Dedifferentiated amniotic fluid mesenchymal stem cell (primary cell): Measurements from ENCODE around the gene PRRC2B.
"Not testable (repeated sequence)": the region's sequence is repeated elsewhere in the genome, so short reads cannot be mapped to it uniquely, and the experiment has no call there.

Experiments used
- DNase-seq: peaks from one replicate; pipeline ENCODE4 v3.0.0-alpha.2; 2016; ENCODE audit errors: extremely low spot score

Gene PRRC2B

DNA sequence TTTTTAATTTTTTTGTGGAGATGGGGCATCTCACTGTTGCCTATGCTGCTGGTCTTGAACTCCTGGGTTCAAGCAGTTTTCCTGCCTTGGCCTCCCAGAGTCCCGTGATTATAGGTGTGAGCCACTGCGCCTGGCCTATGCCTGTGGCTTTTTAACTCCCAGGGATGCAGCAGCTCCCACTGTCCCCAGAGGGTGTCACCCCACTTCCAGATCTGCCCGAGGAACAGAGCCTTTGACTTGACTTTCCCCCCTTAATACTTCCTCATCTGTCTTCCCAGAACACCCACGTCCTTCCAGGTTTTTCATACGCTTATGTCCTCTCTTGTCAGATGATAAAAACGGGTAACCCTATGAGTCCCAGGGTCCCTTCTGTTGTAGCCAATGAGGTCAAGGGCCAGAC, 7.6 kb upstream of the PRRC2B start:
- DNase-seq, result no peak

DNA sequence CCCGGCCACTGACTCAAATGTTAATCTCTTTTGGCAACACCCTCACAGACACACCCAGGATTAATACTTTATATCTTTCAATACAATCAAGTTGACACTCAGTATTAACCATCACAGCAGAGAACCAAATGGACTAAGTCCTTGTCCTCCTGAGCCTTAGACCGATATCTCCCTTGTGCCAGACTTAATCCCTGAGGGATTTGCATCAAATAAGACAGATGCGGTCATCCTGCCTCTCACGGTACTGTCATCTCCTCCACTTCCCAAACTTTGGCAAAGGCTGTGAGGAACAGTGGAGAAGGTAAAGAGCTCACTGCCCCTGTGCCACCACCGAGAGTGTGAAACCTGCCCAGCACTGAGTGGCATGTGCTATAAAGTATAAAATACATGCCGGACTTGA, 6.5 kb upstream of the PRRC2B start:
- DNase-seq, result no peak

DNA sequence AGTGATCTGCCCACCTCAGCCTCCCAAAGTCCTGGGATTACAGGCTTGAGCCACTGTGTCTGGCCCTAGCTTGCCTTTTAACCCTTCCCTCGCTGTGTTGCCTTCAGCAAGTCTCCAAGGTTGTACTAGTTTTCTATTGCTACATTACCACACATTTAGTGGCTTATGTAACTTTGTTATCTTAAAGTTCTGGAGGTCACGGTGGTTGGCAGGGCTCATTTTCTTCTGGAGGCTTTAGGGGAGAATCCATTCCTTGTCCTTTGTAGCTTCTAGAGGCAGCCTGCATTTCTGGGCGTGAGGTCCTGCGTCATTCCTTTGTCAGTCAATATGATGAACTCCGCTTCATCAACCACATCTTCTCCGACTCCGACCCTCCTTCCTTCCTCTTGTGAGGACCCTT, 2.9 kb upstream of the PRRC2B start:
- DNase-seq, result no peak

DNA sequence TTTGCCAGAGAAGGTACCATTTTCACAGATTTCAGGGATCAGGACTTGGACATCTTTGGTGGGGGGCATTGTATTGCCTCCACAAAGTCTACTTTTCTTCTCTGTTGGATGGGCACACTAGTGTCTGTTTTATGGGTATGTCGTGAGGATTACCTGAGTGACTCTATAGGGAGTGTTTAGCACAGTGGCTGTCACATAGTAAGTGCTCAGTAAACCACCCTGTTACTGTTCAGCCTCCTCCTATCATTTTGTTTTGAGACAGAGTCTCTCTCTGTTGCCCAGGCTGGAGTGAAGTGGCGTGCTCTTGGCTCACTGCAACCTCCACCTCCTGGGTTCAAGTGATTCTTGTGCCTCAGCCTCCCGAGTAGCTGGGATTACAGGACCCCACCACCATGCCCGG, 2.4 kb upstream of the PRRC2B start:
- DNase-seq, result no peak

DNA sequence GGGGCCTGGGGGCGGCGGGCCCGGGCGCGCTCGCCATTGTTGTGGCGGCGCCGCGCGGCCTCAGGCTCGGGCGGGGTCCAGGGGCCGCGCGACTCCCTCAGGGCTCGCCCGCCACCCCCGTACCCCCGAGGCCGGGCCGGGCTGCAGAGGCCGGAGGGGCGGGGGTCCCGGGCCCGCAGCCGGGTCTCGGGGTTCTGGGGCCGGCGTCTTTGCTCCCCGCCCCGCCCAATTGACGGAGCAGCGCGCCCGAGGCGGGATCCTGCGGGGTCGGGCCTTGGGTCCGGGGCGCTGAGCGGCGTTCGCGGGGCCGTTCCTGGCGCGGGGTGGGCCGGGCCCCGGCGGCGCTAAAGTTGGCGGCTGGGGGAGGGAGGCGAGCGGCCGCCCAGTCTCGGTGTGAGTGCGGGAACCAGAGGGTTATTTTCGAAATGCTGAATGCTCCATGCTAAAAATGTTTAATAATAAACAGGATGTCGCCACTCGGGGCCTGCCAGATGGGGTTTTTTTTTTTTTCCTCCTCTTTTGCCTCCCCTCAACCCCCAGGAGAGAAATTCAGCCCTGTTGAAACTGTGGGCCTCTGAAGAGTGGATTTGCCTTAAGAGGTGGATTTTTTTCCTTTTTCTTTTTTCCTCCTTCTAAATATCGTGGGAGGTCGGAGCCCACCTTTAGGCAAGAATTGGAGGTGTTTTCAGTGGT, 724 bp downstream of the PRRC2B start:
- no peak for DNase-seq

DNA sequence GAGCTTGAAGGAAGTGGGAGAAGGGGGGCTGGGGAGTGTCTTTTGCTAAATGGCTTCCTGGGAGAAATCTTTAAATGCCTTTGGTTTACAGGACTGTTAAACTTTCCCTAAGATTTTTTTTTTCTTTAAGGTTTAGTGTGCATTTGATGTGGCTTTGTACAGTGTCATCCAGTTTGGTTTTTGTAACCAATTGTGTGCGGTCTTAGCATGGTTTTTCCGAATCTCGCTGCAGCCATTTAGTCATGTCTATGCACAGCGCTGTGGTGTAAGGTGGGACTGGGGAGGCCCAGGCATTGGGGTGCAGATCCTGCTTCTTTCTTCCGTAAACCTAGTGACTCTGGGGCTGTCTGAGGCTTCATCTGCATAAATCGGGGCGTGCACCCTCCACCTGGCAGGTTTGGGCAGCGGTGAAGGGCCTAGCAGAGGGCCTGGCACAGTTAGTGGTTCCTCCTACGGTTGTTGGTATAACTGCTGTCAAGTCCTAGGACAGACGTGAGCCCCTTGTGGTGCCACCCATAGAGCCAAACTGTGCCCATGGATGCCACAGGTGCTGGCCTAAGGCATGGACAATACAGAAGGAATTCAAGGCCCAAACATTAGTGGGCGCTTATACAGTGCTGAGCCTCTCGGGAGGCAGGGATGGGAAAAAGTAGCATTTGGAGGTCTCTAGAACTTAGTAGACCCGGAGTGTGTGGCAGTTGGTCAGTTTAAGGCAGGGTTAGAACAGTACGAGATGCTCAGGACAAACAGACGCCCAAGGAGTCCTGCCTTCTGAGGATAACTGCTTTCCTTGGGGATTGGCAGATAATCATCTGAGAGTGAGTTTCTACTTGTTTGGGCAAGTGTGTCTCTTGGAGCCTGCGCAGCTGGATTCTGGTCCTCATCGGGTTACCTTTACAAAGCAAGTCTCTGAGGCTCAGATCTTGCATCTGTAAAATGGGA, 1.5 kb downstream of the PRRC2B start:
- DNase-seq, result no peak

DNA sequence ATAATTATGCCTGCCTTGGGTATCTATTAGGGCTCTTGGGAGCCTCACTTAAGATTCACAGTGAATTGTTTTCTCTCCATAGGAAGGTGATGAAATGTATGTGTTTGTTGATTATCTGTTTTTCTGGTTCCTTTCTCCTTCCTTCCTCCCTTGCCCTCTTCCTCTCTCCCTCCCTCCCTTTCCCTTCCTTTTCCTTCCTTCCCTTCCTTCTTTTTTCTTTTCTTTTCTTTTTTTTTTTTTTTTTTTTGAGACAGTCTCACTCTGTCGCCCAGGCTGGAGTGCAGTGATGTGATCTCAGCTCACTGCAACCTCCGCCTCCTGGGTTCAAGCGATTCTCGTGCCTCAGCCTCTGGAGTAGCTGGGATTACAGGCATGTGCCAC, 2.2 kb downstream of the PRRC2B start:
- not testable (repeated sequence) for DNase-seq

DNA sequence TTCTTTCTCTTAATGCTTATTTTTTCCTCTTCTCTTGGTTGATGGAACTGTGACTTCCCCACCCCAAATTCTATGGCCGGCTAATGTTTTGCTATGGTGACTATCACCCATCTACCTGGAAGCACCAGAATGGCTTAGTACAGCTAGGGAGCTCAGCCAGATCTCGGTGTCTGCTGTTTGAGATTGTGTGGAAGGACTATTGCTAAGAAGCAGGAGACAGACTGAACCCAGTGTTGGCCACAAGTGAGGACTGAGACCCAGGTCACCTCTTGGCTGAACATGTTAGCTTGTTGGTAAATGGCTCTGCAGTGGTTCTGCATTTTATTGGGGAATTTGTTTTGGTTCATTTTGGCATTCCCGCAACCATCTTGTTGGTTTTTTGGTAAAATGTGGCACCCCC, 2.7 kb downstream of the PRRC2B start:
- DNase-seq, result no peak

DNA sequence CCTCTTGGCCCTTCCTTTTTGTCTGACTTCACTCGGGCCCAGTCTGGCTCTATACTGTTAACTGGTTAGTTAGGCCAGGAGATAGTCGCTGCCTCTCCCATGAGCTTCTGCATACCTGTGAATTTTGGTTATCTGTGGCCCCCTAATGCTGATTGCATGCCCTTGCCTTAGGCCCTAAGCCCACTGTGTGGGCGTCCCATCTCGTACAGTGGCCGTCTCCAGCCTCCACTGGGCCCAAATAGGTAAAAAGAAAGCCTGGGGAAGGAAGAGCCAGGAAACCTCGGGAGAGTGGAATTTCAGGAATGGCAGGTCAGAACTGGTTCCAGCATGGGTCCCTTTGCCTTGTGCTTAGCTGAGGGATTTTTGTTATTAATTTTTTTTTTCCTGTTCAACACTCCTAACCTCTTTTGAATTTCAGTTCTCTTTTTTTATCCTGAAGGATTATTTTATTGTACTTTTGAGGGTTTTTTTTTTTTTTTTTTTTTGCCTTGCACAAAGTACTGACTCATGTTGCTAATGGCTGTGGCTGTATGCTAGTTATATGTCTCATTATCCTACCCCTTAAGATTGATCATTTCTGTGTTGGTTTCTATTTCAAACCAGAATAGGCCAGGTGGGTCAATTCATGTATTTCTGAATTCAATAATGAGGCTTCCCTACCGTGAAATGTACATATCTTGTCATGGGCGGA, 3.4 kb downstream of the PRRC2B start:
- DNase-seq, result no peak

DNA sequence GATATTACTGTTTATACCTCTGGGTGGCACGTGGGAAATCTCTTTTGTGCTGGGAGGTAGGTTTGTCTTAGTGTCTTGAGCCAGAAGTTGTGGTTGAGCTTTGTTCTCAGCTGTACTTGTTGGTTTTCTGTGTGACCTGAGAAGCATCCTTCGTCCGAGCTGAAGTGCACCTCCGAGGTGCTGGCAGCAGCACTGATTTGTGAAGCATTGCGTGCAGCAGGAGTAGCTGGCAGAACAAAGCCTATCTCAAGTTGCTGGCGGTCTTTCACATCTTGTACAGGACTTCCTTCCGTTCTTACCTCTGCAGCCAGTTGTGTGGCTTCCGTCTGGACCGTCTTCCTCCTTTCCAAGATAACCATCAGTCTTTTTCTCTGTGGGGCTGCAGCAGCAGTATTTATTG, 4.3 kb downstream of the PRRC2B start:
- DNase-seq, result no peak

DNA sequence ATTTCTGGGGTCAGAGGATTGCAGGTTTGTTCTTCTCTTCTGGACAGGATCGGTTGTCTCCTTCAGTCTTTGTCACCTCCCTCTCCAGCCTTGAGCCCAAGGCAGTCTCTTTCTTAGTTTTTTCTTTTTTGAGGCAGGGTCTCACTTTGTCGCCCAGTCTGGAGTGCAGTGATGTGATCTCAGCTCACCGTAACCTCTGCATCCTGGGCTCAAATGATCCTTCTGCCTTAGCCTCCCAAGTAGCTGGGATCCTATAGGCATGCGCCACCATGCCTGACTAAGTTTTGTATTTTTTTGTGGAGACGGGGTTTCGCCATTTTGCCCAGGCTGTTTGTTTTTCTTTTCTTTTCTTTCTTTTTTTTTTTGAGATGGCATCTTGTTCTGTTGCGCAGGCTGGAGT, 6.1 kb downstream of the PRRC2B start:
- no peak for DNase-seq

DNA sequence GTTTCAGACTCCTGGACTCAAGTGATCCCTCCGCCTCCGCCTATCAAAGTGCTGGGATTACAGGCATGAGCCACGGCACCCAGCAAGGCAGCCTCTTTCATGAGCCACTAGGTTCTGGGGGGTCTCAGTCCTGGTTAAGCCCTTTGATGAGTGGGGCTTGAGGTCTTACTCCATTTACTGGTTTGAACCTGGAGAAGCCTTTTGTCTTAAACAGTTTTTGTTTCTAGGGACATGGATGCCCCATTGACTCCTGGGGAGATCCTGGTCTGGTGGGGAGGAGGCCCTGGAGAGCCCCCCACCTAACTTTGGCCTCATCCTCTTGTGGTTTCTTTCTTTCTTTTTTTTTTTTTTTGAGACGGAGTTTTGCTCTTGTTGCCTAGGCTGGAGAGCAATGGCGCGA, 6.7 kb downstream of the PRRC2B start:
- no peak for DNase-seq

DNA sequence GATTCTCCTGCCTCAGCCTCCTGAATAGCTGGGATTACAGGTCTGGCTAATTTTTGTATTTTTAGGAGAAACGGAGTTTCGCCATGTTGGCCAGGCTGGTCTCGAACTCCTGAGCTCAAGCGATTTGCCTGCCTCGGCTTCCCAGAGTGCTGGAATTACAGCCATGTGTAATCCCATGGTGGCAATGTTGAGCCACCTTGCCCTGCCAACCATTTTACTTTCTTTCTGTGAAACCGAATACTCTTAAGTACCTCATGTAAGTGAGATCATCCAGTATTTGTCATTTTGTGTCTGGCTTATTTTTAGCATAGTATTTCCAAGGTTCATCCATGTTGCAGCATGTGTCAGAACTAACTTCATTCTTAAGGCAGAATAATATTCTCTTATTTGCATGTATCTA, 8.2 kb downstream of the PRRC2B start:
- DNase-seq, result no peak

DNA sequence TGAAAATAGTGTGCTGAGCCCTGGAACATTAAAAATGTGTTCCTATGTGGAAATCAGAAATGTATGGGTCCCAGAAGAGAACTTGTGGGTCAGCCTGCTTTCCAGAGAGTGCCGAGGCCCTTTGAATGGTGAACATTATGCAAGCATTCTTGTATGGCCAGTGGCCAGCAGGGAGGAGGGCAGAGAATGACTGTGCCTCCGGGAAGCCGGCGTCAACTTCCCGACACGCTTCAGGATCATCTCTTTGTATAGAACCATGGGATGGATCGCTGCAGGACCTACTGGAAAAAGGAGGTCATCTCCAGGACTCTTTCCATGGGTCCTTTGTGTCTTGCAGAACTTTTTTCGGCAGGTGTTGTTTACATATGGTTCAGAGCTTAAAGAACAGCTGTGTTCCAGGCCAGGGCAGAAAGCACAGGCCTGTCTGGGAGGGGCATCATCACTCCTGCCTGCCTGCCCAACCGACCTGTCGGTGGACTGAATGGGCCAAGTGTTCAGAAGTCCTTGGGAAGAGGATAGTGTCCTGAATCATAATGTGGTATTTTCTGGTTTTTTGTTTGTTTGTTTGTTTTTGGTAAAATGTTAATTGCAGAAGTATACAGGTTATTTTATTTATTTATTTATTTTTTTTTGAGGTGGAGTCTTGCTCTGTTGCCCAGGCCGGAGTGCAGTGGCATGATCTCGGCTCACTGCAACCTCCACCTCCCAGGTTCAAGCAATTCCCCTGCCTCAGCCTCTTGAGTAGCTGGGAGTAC, 9.0 kb downstream of the PRRC2B start:
- peak; percentile 89 for DNase-seq

DNA sequence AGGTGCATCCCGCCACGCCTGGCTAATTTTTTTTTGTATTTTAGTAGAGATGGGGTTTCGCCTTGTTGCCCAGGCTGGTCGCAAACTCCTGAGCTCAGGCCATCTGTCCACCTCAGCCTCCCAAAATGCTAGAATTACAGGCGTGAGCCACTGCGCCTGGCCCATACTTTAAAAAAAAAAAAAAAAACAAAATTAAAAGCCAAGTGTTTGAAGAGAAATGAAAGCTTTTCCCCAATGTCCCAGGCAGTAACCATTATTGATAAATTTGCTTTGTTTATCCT, 9.5 kb downstream of the PRRC2B start:
- no peak for DNase-seq

DNA sequence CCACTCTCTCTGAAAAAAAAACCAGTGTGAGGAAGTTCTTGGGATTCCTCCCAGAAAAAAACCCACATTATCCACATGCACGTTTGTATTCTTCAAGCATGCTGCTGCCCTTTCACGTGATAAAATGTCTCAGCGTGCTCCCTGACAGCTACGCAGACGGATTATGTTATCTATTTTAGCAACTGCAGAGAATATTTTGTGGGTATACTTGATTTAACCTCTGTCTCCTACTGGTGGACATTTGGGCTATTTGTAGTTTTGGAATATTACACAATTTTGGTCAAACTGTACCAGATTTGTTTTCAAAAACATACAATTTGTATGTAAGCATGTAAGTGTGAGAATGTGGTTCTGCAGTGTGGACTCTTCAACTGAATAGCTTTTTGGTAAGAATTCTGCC, 10.7 kb downstream of the PRRC2B start:
- no peak for DNase-seq

DNA sequence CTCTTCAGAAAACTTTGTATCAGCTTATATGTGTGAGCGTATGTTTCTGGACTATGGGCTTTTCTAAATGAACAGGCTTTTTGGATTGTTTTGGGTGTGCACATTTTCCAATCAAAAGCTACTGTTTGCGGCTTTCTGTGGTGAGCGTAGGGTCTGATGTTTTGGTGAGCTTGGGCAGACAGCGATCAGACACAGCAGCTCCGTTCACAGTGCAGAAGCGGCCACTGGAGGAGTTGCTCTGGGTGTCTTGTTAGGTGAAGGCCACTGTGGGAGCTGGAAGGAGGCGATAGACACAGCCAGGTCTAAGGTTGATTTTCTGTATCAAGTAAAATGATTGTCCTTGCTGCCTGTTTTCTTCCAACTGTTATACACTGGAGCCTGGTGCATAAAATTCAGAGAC, 11.1 kb downstream of the PRRC2B start:
- peak; percentile 9 for DNase-seq

DNA sequence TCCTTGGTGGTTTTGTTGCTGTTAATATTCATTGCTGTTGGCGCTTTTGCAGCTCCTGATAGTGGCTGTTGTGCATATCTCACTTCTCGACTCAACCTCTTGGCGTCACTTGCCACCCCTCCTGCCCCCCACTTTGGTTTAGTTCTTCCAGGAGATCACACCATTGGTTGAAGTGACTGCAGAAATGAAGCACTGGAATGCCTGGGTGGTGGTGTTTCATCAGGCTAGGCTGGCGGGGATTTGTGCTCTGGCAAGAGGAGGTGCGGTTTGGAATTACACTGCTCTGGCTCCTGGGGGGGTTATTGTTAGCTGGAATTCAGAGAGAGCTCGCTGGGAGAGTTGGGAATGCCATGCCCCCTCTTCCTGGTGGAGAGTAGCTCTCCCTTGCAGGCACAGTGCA, 11.5 kb downstream of the PRRC2B start:
- DNase-seq, result no peak

DNA sequence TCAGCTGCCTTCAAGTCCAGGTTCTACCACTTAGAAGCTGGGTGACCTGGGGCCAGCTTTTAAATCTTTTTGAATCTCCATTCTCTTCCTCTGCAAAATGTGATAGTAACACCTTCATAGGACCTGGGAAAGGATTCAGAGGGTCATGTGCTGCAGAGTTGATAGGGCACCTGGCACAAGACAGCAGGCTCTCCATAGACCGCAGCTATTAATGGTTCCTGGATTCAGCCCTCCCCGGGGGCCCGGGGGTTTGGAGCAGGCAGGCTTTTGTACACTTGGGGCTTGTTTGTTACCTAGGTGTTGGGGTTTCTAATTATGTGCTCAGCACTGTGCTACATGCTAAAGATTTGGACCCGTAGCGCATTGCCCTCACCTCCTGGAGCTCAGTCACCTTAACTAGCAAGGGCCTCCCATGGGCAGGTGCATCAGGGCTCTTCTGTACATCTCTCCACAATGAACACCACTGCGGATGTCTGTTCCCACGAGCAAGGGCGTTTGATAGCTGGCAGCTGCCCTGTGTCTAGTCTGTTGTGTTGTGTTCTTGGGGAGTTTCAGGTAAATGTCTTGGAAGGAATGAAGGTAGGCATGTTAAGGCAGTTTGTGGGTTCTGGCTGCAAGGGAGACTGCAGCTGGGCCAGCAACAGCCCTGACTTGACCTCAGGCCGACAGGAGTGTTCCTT, 12.1 kb downstream of the PRRC2B start:
- DNase-seq, result no peak

DNA sequence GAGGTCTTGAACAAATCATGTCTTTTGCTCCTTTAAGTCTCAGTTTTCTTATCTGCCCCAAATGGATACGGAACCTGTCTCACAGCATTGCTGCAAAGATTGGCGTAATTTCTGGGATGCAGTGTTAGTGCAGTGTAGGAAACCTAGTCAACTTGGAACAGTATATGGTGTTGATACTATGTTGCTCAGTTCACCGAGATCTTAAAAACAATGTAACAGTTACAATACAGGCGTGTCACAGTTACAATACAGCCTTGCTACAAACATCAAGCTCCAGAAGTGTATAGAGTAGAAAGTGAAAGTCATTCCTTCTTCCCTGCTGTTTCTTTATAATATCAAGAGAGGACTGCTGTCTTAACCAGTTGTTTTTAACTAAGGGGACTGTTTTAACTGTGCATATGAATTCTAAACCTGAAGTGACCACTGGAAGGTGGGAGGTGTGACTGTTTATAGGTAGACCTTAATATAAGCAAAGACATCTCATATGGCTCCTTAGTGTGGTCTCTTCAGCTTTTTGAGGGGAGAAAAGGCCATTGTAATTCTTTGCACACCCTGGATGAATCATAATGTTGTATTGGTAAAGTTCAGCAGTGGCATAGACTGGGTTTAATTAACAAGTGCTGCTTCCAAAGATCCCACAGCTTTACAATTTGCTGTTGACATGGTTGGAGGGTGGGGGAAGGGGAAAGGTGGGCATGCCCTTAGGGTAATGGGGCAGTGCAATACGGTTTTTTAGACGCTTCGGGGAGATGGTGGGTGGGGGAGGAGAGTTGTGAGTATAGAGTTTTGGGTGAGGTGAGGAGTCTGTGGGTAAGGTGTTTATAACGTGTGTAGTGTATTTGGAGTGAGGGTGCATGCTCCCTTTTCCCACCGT, 12.9 kb downstream of the PRRC2B start:
- peak; percentile 11 for DNase-seq
